CD1c-positive myeloid dendritic cell (primary cell): ENCODE measurements around the gene BLVRB.
"Not testable (repeated sequence)": the region's sequence is repeated elsewhere in the genome, so short reads cannot be mapped to it uniquely, and the experiment has no call there.

Source experiments
- DNase-seq: peaks from one replicate; pipeline ENCODE4 v3.0.0-alpha.2; 2016; ENCODE audit errors: extremely low spot score

Gene BLVRB

DNA sequence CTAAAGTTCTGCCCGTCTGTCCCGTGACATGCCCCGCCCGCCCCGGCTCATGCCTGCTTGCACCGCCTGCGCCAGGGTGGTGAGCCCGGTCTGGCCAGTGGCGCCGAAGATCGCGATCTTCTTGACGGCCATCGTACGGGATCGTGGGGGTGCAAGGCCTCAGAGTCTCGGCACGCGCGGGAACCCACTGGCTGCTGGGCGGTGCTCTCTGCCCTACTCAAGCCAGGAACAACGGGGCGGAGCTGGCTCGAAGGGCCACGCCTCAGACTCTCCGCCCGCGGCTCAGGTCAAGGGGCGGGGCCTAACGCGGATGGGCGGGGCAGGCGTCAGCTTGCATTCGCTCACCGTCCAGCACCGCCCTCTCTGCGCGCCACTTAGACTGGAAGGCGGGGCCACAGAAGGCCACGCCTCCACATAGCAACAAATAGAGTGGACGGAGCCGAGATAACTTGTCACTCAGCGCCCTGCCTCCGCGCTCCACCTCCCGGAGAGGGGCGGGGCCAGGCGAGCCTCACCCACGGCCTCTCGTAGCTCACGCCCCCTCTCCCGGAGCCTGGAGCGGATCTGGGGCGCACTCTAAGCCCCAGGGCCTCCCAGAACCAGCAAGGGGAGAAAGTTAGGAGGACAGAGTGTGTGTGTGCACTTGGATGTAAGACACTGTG, at the start of gene BLVRB:
Gene BLVRB (minus strand): TSS at position 189 of the 662 bp plus-strand sequence. CDS start 57 bp downstream, at position 132.
- DNase-seq = peak; percentile 100

DNA sequence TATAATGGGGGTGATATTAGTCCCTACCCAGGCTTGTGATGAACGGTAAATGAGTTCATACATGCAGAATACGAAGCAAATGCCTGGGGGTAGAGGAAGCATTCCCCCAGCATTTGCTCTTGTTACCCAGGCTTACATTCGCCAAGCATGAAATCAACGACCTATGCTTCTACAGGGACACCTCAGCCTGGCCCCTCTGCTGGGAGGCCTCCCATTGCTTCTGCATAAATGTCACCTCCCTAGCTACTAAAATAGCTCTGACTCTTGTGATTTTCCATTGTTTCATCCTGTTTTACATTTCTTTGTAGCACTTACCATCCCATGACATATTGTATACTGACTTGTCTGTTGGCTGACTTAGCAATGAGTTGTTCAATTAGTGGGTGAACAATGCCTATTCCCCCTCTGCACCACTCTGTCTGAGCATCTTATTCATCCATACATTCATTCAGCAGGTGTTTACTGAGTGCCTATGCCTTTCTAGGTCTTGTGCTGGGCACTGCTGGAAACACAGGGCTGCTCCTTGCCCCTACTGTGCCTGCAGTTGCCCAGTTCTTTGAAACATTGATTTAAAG, 48.3 kb upstream of the BLVRB start:
- DNase-seq = no peak

DNA sequence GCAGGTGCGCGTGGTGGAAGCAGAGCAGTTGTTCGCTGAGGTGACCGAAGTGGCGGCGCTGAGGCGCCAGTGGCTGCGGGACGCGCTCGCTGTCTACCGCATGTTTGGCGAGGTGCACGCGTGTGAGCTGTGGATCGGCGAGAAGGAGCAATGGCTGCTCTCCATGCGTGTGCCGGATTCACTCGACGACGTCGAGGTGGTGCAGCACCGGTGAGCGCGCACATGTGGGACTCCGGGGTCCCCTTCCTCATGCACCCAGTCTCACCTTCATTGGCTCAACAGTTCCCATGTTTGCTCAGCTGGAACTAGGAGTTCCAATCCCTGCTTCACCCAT, 47.8 kb upstream of the BLVRB start:
- DNase-seq = no peak

DNA sequence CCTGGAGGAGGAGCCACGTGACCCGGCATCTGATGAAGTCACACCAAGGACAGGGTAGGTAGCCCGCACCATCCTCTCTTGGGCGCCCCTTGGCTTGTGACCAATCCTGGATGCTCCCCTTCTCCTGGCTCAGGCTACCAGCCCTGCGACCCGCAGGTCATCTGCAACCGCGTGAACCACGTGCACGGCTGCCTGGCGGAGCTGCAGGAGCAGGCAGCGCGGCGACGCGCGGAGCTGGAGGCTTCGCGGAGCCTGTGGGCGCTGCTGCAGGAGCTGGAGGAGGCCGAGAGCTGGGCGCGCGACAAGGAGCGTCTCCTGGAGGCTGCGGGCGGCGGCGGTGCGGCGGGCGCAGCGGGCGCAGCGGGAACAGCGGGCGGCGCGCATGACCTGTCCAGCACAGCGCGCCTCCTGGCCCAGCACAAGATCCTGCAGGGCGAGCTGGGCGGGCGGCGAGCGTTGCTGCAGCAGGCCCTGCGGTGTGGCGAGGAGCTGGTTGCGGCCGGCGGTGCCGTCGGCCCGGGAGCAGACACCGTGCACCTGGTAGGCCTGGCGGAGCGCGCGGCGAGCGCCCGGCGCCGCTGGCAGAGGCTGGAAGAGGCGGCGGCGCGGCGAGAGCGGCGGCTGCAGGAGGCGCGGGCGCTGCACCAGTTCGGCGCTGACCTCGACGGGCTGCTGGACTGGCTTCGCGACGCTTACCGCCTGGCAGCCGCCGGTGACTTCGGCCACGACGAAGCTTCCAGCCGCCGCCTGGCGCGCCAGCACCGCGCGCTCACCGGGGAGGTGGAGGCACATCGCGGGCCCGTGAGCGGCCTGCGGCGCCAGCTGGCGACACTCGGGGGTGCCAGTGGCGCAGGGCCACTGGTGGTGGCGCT, 47.2 kb upstream of the BLVRB start:
- DNase-seq = peak; percentile 8

DNA sequence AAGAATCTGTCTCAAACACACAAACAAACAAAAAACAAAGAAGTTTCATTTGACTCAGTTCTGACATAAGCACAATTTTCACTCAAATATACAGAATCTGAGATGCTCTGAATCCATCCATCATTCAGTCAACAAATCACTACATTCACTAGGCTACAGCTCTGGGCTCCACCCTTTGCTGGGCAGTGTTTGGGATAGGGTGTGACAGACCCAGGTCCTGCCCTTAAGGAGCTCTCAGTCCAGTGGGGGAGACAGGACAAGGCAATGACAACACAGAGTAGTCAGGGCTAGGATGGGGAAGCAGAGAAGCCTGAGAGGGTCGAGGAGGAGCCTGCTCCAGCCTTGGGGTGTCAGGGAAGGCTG, 46.5 kb upstream of the BLVRB start:
- no peak for DNase-seq

DNA sequence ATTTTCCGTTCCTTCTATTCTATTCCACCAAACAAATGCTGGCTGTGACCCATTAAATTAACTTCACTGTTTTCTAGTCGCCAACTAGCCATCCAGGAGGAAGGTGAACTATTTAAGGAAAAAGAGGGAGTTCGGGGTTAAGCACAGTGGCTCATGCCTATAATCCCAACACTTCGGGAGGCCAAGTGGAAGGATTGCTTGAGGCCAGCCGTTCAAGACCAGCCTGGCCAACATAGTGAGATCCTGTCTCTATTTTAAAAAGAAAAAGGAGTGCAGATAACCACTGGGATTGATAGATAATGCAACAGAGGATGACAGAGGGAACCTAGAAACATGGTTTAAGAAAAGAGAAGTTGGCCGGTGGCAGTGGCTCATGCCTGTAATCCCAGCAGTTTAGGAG, 45.9 kb upstream of the BLVRB start:
- no peak for DNase-seq

DNA sequence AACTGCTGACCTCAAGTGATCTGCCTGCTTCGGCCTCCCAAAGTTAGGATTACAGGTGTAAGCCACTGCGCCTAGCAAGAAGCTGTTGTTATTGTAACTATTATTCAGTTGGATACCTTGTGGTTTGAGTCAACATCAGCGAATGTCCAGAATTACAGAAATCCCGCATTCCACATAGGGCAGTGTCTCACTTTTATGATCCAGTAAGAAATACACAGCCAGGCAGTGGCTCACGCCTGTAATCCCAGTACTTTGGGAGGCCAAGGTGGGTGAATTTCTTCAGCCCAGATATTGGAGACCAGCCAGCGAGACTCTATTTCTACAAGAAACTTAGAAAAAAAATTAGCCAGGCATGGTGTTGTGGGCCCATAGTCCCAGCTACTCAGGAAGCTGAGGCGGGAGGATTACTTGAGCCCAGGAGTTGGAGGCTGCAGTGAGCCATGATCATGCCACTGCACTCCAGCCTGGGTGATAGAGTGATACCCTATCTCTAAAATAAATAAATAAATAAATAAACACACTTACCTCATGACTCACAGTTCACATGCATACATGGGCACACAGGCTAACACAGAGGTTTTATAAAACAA, 45.1 kb upstream of the BLVRB start:
- DNase-seq = no peak

DNA sequence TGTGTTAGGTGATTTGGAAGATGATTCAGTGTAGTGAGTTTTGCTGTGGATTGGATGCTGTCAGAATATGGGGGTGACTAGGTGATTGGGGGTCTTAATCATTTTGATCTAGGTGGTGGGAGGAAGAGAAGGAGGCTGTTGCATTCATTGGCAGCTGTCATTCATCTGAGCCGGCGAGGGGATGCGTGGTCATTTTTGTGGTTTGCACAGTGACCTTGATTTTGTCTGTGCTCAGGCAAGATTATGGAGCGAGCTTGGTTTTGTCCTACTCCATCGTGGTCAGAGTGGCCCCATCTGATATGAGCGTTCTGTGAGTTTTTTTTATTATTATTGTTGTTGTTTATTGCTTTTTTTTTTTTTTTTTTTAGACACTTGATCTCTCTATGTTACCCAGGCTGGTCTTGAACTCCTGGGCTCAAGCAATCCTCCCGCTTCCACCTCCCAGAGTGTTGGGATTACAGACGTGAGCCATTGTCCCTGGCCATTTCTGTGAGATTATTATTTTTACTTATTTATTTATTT, 43.3 kb upstream of the BLVRB start:
- DNase-seq = no peak

DNA sequence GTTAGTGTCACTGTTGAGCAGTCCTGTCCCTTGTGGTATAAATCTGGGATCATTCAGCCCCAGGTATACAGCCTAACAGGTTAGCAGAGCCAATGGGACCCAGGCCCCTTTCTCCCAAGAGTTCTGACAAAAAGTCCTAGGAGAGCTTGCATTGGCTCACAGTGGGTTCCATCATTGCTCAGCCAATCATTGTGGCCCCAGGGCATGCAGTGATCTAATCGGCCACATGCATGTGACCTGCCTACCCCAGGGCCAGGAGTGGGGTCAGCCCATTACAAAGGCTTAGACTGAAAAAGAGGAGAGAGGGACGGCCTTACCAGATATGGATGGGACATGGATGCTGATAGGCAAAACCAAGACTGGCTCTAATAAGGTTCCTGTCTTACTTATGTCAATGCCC, 42.3 kb upstream of the BLVRB start:
- DNase-seq = no peak

DNA sequence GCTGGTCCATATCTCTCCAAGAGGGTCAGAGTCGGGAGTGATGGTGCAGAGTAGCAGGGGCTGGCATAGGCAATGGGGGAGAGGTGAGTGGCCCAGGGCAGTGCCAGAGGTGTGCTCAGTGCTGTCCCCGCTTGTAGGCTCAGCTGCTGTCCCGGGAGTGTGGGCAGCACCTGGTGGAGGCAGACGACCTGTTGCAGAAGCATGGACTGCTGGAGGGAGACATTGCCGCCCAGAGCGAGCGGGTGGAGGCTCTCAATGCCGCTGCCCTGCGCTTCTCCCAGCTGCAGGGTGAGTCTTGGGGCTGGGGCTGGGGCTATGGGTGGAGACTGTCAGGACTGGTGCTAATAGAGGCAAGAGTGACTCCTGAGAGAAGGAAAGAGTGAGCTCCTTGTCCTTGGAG, 40.6 kb upstream of the BLVRB start:
- DNase-seq = no peak

DNA sequence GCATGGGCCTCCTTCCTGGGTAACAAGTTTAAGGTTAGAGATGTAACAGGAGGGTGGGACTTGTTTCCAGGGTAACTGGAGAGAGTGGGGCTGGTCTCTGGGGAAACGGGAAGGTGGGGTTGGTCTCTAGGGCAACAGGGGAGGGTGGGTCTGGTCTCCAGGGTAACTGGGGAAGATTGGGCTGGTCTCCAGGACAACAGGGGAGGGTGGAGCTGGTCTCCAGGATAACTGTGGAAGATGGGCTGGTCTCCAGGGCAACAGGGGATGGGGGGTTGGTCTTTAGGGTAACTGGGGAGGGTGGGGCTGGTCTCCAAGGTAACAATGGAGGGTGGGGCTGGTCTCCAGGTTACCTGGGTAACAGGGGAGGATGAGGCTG, 37.8 kb upstream of the BLVRB start:
- no peak for DNase-seq

DNA sequence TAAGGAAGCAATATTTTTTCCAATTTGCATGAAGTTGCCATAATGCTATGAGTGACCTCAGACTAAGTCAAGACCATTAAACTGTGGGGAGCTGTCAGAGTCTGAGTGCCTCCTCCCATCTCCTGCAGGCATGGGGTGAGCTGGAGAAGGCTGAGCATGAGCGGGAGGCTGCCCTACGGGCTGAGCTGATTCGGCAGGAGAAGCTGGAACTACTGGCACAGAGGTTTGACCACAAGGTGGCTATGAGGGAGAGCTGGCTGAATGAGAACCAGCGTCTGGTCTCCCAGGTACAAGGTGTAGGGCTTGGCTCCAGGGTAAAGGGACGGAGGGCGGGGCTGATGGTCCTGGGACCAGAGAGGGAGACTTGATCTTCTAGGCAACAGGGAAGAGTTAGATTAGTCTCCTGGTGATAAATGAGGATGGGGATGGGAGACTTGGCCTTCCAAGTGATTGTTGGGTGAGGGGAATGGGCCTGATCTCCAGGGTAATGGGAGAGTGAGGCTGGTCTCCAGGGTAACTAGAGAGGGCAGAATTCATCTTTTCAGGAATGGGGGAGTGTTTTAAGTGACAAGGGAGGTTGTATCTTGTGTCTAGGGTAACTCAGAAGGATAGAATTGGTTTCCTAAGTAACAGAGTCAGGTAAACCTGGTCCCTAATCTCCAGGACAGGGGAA, 37.2 kb upstream of the BLVRB start:
- DNase-seq = no peak

DNA sequence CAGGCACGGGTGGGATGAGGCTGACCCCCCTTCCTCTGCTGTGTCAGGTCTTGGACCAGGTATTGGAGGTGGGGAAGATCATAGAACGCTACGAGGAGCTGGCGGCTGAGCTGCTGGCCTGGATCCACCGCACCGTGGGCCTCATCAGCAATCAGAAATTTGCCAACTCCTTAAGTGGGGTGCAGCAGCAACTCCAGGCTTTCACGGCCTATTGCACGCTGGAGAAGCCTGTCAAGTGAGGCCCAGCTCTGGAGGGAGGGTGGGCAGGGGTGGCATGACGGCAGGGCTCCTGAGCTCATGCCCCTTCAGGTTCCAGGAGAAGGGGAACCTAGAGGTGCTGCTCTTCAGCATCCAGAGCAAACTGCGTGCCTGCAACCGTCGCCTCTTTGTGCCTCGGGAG, 36.5 kb upstream of the BLVRB start:
- no peak for DNase-seq

DNA sequence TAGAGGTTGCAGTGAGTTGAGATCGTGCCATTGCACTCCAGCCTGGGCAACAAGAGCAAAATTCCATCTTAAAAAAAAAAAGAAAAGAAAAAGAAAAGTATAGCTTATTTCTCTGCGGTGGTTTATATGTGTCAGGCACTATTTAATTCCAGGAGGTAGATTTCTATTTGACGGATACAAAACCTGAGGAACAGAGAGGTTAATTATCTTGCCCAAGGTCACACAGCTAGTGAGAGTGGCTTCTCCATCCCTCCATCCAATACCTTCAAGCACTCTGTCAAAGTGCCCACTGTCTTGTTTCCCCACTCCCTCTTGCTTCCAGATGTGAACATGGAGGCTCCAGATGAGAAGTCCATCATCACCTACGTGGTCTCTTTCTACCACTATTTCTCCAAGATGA, 36.1 kb upstream of the BLVRB start:
- DNase-seq = no peak

DNA sequence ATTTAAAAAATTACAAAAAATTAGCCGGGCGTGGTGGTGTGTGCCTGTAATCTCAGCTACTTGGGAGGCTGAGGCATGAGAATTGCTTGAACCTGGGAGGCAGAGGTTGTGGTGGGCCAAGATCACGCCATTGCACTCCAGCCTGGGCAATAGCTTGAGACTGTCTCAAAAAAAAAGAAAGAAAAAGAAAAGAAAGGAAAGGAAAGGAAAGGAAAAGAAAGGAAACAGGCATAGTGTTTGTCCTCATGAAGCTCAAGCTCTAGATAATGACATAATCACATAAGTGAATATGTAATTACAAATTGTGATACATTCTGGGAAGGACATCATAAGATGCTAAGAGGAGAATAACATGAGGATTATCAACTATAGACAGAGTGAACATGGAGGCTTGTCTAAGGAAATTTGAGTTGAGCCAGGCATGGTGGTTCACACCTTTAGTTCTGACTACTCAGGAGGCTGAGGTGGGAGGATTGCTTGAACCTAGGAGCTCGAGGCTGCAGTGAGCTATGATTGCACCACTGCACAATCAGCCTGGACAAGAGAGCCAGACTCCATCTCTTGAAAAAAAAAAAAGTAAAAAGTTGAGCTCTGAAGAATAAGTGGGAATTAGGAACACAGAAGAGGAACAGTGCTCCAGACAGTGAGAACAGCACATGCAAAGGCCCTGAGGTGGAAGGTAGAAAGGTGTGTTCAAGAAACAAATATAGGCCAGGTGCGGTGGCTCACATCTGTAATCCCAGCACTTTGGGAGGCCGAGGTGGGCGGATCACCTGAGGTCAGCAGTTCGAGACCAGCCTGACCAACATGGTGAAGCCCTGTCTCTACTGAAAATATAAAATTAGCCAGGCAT, 35.4 kb upstream of the BLVRB start:
- not testable (repeated sequence) for DNase-seq

DNA sequence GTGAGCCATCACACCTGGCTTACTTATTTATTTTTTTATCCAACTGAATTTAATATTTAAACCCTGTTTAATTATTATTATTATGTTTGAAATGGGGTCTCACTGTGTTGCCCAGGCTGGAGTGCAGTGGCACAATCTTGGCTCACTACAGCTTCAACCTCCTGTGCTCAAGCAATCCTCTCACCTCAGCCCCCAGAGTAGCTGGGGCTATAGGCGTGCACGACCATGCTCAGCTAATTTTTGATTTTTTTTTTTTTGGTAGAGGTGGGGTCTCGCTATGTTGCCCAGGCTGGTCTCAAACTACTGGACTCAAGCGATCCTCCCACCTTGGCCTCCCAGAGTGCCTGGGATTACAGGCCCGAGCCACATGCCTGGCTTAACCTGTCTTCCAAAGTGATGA, 33.8 kb upstream of the BLVRB start:
- DNase-seq = no peak

DNA sequence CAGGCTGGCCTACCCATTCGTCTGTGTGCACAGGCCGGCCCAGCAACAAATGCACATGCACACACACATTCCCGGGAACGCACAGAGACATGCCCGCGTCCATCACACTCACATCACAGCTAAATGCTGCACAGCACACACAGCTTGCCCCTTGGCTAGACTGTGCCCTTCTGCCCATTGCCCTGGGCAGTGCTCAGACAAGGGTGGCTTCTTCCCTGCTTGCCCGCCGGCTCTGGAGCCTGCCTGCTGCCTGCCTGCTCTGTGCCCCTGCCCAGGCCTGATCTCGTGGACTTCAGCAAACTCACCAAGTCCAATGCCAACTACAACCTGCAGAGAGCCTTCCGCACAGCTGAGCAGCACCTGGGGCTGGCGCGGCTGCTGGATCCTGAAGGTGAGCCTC, 31.7 kb upstream of the BLVRB start:
- DNase-seq = no peak

DNA sequence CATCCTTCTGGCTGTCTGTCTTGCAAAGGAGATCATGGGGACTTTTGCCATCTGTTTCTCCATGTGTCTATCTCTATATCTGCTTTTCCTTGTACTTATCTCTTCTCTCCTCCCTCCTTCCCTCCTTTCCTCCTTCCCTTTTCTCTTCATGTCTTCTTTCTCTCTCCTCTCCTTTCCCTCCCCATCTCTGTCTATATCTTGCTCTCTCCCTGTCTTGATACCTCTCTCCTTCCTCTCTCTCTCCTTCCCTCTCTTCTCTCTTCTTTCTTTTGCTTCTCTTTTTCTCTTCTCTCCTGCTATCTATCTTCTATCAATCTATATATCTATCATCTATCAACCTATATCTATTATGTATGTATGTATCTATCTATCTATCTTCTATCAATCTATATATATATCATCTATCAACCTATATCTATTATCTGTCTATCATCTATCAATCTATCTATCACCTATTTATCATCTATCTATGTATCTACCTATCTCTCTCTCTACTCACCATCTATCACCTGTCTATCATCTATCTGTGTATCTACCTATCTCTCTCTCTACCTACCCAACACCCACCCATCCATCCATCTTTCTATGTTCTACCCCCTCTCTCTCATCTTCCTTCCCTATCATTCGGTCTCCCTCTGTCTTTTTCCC, 28.8 kb upstream of the BLVRB start:
- no peak for DNase-seq

DNA sequence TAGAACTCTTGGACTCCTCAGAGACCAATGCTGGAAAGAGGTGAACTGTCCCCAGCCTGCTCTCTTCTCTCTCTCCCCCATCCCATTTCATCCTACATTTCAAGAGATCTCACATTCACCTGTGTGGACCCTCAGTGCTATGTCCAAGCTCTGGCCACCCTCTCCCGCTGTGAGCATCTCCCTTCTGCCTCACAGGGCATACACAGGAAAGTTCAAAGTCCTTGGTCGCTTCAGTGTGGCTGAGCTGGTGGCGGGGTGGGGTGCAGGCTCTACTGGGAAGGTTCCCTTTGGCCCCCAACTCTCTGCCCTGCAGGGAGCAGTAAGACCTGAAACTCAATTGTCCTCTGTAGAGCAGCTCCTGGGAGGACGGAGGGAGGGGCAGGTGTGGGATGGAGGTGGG, 28.2 kb upstream of the BLVRB start:
- no peak for DNase-seq

DNA sequence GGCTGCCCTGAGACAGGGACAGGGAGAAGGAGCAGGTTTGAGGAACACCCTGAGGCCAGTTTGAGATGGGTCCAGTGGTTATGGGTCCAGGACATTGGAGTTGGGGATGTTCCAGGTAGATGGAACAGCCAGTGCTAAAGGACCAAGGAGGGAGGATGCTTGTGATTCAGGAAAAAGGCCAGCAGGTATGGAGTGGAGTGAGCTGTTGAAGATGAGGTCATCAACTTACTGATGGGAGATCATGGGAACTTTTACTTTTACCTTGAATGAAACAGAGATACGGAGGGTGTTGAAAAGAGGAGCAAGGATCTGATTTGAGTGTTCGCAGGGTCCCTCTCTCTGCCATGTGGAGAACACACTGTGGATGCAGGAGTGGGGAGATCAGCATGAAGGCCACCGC, 26.7 kb upstream of the BLVRB start:
- no peak for DNase-seq

DNA sequence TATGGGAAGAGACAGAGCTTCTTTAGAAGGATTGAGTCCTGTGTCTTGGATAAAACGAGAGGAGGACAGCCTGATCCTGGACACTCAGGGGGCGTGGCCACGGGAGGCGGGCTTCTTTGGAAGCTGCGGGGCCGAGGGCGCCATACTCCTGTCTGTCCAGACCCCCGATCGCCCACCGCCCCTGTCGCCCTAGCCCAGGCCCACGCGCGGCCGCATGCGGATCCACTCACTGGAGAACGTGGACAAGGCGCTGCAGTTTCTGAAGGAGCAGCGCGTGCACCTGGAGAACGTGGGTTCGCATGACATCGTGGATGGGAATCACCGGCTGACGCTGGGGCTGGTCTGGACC, 24.3 kb upstream of the BLVRB start:
- no peak for DNase-seq
